Measurements from ENCODE around the gene LBHD2. TPM values are rescaled to one million over a fixed set of nuclear protein-coding genes. Genes with fewer than 3 reads are reported as not detected.

The LBHD2 gene
- total and polyA plus RNA-seq, 2 experiments from 2014 or later = not detected

DNA sequence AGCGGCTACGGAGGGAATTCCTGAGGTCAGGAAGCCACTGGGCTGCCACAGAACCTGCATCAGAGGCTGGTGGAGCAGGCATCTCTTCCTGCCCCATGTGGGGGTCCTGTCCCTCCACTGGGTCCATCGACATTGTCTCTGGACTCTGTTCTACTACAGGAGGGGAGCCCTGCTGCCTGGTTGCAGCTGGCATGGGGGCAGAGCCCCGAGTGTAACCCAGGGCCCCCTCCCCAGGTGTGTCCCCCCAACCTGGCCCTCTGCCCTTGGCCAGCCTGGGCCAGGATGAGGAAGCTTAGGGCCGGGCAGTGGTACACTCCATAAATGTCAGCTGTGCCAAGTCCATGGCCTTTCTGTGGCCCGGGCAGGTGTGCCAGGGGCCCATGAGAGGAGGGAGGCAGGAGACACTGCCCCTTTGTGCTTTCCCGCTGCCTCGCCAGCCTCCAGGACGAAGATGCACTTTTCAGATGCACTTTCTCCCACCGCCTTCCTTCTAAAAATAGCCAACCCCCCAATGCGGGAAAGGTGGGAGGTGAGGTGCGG lies 6.5 kb downstream of the LBHD2 start:
- Histone ChIP-seq H3K27me3 (peaks cover 11% of the 10 kb centered on the region), H3K4me3 (no peak overlapping the region), H3K4me1 (ENCODE audit: low read depth) (no peaks in the 10 kb centered on the region), H3K27ac (no peak overlapping the region), H3K36me3 (no peaks in the 10 kb centered on the region), H3K9me3 (ENCODE audit: low read depth) (no peaks in the 10 kb centered on the region)
- DNase-seq (ENCODE audit: low read depth in 1 of 2, low spot score in 1 of 2) = no peak
- TF ChIP-seq, protein P1, sequence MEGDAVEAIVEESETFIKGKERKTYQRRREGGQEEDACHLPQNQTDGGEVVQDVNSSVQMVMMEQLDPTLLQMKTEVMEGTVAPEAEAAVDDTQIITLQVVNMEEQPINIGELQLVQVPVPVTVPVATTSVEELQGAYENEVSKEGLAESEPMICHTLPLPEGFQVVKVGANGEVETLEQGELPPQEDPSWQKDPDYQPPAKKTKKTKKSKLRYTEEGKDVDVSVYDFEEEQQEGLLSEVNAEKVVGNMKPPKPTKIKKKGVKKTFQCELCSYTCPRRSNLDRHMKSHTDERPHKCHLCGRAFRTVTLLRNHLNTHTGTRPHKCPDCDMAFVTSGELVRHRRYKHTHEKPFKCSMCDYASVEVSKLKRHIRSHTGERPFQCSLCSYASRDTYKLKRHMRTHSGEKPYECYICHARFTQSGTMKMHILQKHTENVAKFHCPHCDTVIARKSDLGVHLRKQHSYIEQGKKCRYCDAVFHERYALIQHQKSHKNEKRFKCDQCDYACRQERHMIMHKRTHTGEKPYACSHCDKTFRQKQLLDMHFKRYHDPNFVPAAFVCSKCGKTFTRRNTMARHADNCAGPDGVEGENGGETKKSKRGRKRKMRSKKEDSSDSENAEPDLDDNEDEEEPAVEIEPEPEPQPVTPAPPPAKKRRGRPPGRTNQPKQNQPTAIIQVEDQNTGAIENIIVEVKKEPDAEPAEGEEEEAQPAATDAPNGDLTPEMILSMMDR (IDR thresholded peaks at IDR 0.05; ENCODE audit: low read depth, low read length) = no peak

DNA sequence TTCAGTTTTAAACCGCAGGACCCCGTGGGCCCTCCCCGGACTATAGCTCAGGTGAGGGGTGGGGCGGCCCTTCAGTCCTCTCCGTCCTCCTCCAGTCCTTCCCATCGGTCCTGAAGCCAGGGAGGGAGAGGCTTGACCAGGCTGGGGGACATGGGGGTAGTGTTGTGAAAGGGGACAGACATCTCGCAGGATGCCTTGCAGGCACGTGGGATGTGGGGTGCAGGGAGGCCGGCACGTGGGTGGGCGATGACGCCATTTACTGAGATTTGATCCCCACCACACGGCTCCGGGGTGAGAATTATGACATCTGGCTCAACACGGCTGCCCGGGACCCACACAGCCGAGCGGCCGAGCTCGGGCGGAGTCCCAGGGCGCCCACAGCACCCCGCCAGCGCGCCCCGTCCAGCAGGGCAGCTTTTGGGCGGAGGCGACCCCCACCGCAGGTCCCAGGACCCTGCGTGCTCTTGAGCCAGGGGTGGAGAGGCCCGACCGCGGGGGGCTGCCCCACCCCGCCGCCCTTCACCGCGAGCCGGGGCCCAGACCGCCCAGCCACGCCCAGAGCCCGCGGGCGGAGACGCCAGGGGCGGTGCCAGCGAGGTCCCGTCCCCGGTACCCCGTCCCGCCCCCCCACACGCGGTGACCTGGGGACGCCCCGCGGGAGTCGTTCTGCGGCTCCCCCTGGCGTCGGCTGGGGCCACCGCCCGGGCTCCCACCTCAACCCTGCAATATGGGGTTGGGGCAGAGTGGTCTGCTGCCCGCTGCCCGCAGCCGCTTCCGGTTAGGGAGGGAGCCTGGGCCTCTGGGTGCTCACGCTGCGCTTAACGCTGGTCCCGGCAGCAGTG lies 7.3 kb downstream of the LBHD2 start:
- no peaks in the 10 kb centered on the region for H3K4me1 ChIP-seq (ENCODE audit: low read depth)
- peak; percentile 56 to 73 for DNase-seq (ENCODE audit: low read depth in 1 of 2, low spot score in 1 of 2)
- peak overlapping the region; percentile 21 for H3K4me3 ChIP-seq

GRCh38 chr14:103091883-103092222 lies 7.8 kb downstream of the LBHD2 start:
- no peaks in the 10 kb centered on the region for H3K4me1 ChIP-seq (ENCODE audit: low read depth)
- peaks cover 6% of the 10 kb centered on the region for H3K27me3 ChIP-seq
- DNase-seq (ENCODE audit: low read depth in 1 of 2, low spot score in 1 of 2) = no peak
- H3K27ac ChIP-seq = no peak overlapping the region
- TF ChIP-seq, protein P1 (IDR thresholded peaks at IDR 0.05; ENCODE audit: low read depth, low read length) = no peak
- peak overlapping the region; percentile 21 for H3K4me3 ChIP-seq
- no peaks in the 10 kb centered on the region for H3K9me3 ChIP-seq (ENCODE audit: low read depth)
- no peaks in the 10 kb centered on the region for H3K36me3 ChIP-seq

More for the DNA sequence above, 7.3 kb downstream of the LBHD2 start:
- H3K27me3 ChIP-seq = peaks cover 6% of the 10 kb centered on the region
- no peak overlapping the region for H3K27ac ChIP-seq
- H3K36me3 ChIP-seq = no peaks in the 10 kb centered on the region
- no peaks in the 10 kb centered on the region for H3K9me3 ChIP-seq (ENCODE audit: low read depth)
- TF ChIP-seq, protein P1 (IDR thresholded peaks at IDR 0.05; ENCODE audit: low read depth, low read length) = peak; percentile 38

DNA sequence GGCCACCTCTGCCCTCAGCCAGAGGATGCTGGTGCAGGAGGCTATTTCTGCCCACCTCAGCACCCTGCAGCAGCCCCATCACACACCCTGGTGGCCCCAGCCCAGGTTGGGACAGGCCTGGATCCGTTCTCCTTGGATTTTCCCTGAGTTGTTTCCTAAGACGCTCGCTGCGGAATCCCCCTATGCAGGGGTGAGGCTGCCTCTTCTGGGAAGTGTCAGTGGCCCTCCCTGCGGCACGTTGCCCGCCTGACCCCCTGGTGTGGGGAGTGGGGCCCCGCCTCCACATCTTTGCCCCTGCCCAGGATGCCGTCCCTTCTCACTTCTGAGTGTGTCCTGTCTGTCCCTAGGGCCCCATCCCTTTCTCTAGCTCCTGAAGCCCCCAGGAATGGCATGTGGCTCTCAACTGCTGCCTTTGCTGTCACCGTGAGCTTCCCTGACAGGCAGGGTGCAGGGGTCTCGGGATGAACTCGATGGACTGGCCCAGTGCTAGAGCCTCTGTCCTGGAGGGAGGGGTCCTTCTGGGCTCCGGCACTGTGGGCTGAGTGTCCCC lies 9.9 kb downstream of the LBHD2 start:
- TF ChIP-seq, protein P1 (IDR thresholded peaks at IDR 0.05; ENCODE audit: low read depth, low read length) = no peak
- DNase-seq (ENCODE audit: low read depth in 1 of 2, low spot score in 1 of 2) = no peak
- H3K36me3 ChIP-seq = no peaks in the 10 kb centered on the region
- no peak overlapping the region for H3K27ac ChIP-seq
- H3K4me3 ChIP-seq = no peak overlapping the region
- H3K9me3 ChIP-seq (ENCODE audit: low read depth) = no peaks in the 10 kb centered on the region
- H3K27me3 ChIP-seq = peaks cover 6% of the 10 kb centered on the region
- H3K4me1 ChIP-seq (ENCODE audit: low read depth) = peaks cover 2% of the 10 kb centered on the region

- Histone ChIP-seq H3K9me3 (ENCODE audit: low read depth) (no peaks in the 10 kb centered on the region), H3K27me3 (peaks cover 6% of the 10 kb centered on the region), H3K4me3 (no peak within 1 kb of the TSS), H3K36me3 (no peaks in the 10 kb centered on the region), H3K4me1 (ENCODE audit: low read depth) (peaks cover 8% of the 10 kb centered on the region), H3K27ac (no peak within 1 kb of the TSS)
- no peak for DNase-seq (ENCODE audit: low read depth in 1 of 2, low spot score in 1 of 2)
- TF ChIP-seq, protein P1 (IDR thresholded peaks at IDR 0.05; ENCODE audit: low read depth, low read length) = no peak
These were observed 10.6 kb downstream of the LBHD2 start, which contains the start of gene EXOC3L4 for GRCh38 chr14:103094406-103095209. EXOC3L4 (plus strand) TSS chr14:103094725; CDS start chr14:103100220, 5,495 bp downstream.

Data from cardiac muscle cell (in vitro differentiated cells and primary cell).